DMS53 (cell line): ENCODE results near the gene GNAT2.

Experiments used
- DNase-seq: peaks from one replicate; lab custom pipeline; 2025; lab: John Stamatoyannopoulos, UW

GNAT2 gene

DNA sequence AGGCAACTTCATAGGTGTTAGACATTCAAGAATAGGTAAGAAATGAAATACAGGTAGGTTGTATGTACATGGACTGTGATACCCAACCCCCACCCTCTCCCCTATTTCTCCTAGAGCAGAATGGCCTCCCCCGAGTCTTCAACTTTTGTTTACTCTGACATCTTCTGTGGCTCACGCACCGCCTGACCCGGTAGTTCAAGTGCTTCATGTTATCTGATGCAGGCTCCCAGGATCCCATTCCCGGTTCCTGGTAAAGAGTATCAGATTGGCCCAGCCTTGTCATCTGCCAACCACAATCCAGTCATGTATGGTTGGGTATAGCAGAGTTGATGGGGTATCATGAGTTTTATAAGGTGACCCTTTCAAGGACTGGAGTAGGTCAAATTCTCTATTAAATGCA lies 61.9 kb downstream of the GNAT2 start:
- DNase-seq: no peak

DNA sequence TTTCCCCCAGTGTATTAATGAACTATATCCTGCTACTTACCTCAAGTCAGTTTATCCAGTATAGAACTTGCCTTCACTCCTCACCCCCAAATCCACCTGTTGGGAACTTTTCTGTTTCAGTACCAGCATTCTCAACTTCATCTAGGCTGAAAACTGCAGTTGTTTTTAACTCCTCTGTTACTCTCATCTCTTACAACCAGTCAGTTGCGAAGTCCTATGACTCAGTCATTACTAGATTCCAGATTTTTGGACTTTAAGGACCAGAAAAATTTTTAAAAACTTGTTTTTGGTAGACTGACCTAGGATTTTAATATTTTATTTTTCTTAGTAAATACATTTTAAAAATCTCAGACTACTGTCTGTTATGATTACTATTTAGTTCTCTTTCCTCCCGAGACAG lies 62.9 kb downstream of the GNAT2 start:
- DNase-seq: no peak
